H9 (cell line): ENCODE data around the gene MAP2K7. TPM values are rescaled to one million over a fixed set of nuclear protein-coding genes. Genes with fewer than 3 reads are reported as not detected.

ENCODE experiments used
- DNase-seq: peaks from one replicate; pipeline ENCODE4 v3.0.0-alpha.2; 2017
- H2AFZ ChIP-seq: one replicate; pipeline ENCODE4 v1.6.1; 2013; ENCODE audit warnings: mild to moderate bottlenecking, low read length, control low read depth, moderate library complexity
- H2AK5ac ChIP-seq: 2 replicates; pipeline ENCODE4 v1.6.1; 2013; ENCODE audit warnings: low read length, control low read depth, mixed read lengths; ENCODE audit not compliant: insufficient read length
- H2BK120ac ChIP-seq: one replicate; pipeline ENCODE4 v1.6.1; 2013; ENCODE audit warnings: low read depth, mild to moderate bottlenecking, low read length, control low read depth, inconsistent platforms; ENCODE audit not compliant: poor library complexity, severe bottlenecking
- H2BK12ac ChIP-seq: 2 replicates; pipeline ENCODE4 v1.6.1; 2013; ENCODE audit warnings: low read length, control low read depth, mixed read lengths, low read depth; ENCODE audit not compliant: insufficient read length
- H2BK15ac ChIP-seq: 2 replicates; pipeline ENCODE4 v1.6.1; 2013; ENCODE audit warnings: low read depth, low read length, control low read depth
- H2BK20ac ChIP-seq: one replicate; pipeline ENCODE4 v1.6.1; 2013; ENCODE audit warnings: low read depth, mild to moderate bottlenecking, low read length, control low read depth, inconsistent platforms; ENCODE audit not compliant: poor library complexity, severe bottlenecking
- H2BK5ac ChIP-seq: 2 replicates; pipeline ENCODE4 v1.6.1; 2013; ENCODE audit warnings: low read length, control low read depth, mixed read lengths; ENCODE audit not compliant: insufficient read length
- H3K14ac ChIP-seq: 2 replicates; pipeline ENCODE4 v1.6.1; 2013; ENCODE audit warnings: low read length, control low read depth; ENCODE audit not compliant: insufficient read depth
- H3K18ac ChIP-seq: 2 replicates; pipeline ENCODE4 v1.6.1; 2013; ENCODE audit warnings: low read depth, mild to moderate bottlenecking, mixed read lengths, low read length, control low read depth; ENCODE audit not compliant: insufficient read length
- H3K23ac ChIP-seq: 2 replicates; pipeline ENCODE4 v1.6.1; 2013; ENCODE audit warnings: low read length, control low read depth, mixed read lengths, low read depth; ENCODE audit not compliant: insufficient read length
- H3K23me2 ChIP-seq: 2 replicates; pipeline ENCODE4 v1.6.1; 2013; ENCODE audit warnings: low read depth, mild to moderate bottlenecking, mixed read lengths, low read length, control low read depth; ENCODE audit not compliant: insufficient read length, poor library complexity, severe bottlenecking
- H3K27ac ChIP-seq: 2 replicates; pipeline ENCODE4 v1.5.1; 2013; ENCODE audit warnings: low read length, control low read depth, mixed read lengths, low read depth; ENCODE audit not compliant: insufficient read length
- H3K27me3 ChIP-seq: 2 replicates; pipeline ENCODE4 v1.6.1; 2013; ENCODE audit warnings: low read length, control low read depth, inconsistent platforms; ENCODE audit not compliant: insufficient read depth
- H3K4ac ChIP-seq: 2 replicates; pipeline ENCODE4 v1.6.1; 2013; ENCODE audit warnings: low read depth, mild to moderate bottlenecking, control low read depth, inconsistent platforms, low read length, moderate library complexity
- H3K4me1 ChIP-seq: 2 replicates; pipeline ENCODE4 v1.6.1; 2013; ENCODE audit warnings: low read length, control low read depth, inconsistent platforms; ENCODE audit not compliant: insufficient read depth
- H3K4me2 ChIP-seq: 2 replicates; pipeline ENCODE4 v1.6.1; 2013; ENCODE audit warnings: low read length, control low read depth, mixed read lengths; ENCODE audit not compliant: insufficient read length, insufficient read depth
- H3K56ac ChIP-seq: 2 replicates; pipeline ENCODE4 v1.6.1; 2013; ENCODE audit warnings: low read depth, mild to moderate bottlenecking, mixed read lengths, low read length, control low read depth; ENCODE audit not compliant: insufficient read length
- H3K79me1 ChIP-seq: 2 replicates; pipeline ENCODE4 v1.6.1; 2013; ENCODE audit warnings: low read depth, mild to moderate bottlenecking, moderate library complexity, low read length, control low read depth, inconsistent platforms; ENCODE audit not compliant: insufficient read depth, poor library complexity, severe bottlenecking
- H3K79me2 ChIP-seq: 2 replicates; pipeline ENCODE4 v1.6.1; 2013; ENCODE audit warnings: low read length, control low read depth, inconsistent platforms; ENCODE audit not compliant: insufficient read depth
- H3K9ac ChIP-seq: 2 replicates; pipeline ENCODE4 v1.6.1; 2013; ENCODE audit warnings: low read length, control low read depth, mixed read lengths; ENCODE audit not compliant: insufficient read length; ENCODE audit errors: extremely low read depth
- H3K9me3 ChIP-seq: one replicate; pipeline ENCODE4 v1.6.1; 2013; ENCODE audit warnings: low read depth, low read length, inconsistent platforms; ENCODE audit not compliant: control insufficient read depth
- H3T11ph ChIP-seq: one replicate; pipeline ENCODE4 v1.6.1; 2013; ENCODE audit warnings: mild to moderate bottlenecking, low read length, control low read depth, inconsistent platforms
- H4K20me1 ChIP-seq: one replicate; pipeline ENCODE4 v1.6.1; 2013; ENCODE audit not compliant: control insufficient read depth, insufficient read length, insufficient read depth
- H4K5ac ChIP-seq: 2 replicates; pipeline ENCODE4 v1.6.1; 2013; ENCODE audit warnings: low read depth, mild to moderate bottlenecking, mixed read lengths, low read length, control low read depth; ENCODE audit not compliant: insufficient read length
- H4K8ac ChIP-seq: replicated peaks from 2 replicates; pipeline ENCODE4 v1.6.1; 2013; ENCODE audit warnings: low read length, control low read depth, mixed read lengths, low read depth; ENCODE audit not compliant: insufficient read length
- H4K91ac ChIP-seq: 2 replicates; pipeline ENCODE4 v1.6.1; 2013; ENCODE audit warnings: low read depth, mild to moderate bottlenecking, moderate library complexity, mixed read lengths, low read length, control low read depth; ENCODE audit not compliant: insufficient read length
- H3K27ac Mint-ChIP-seq, 3 experiments: 2 replicates in 2 of 3; 3 replicates in 1 of 3; pipeline ENCODE4 v1.8.0; 2020 to 2021; ENCODE audit warnings: mixed read lengths in 3 of 3, mild to moderate bottlenecking in 1 of 3, moderate library complexity in 1 of 3
- H3K27me3 Mint-ChIP-seq: 2 replicates; pipeline ENCODE4 v1.8.0; 2021; ENCODE audit warnings: low read depth, mild to moderate bottlenecking, moderate library complexity, mixed read lengths
- H3K36me3 Mint-ChIP-seq, 3 experiments: 2 replicates in 2 of 3; 3 replicates in 1 of 3; pipeline ENCODE4 v1.8.0; 2020 to 2021; ENCODE audit warnings: low read depth in 3 of 3, mixed read lengths in 3 of 3; ENCODE audit not compliant: insufficient read depth in 1 of 3
- H3K4me1 Mint-ChIP-seq, 2 experiments: 2 replicates each; pipeline ENCODE4 v1.8.0; 2020; ENCODE audit warnings: mixed read lengths in 2 of 2
- H3K4me3 Mint-ChIP-seq, 2 experiments: 2 replicates in 1 of 2; 3 replicates in 1 of 2; pipeline ENCODE4 v1.8.0; 2020 to 2021; ENCODE audit warnings: mild to moderate bottlenecking in 2 of 2, mixed read lengths in 2 of 2, moderate library complexity in 1 of 2
- H3K9me3 Mint-ChIP-seq, 2 experiments: 2 replicates in 1 of 2; 3 replicates in 1 of 2; pipeline ENCODE4 v1.8.0; 2020; ENCODE audit warnings: mild to moderate bottlenecking in 2 of 2, mixed read lengths in 2 of 2, moderate library complexity in 1 of 2
- CTCF ChIP-seq: fragments of 200-600 bp; sonication (generic); conservative IDR thresholded peaks from 3 replicates; pipeline ENCODE4 v1.8.0; 2021; ENCODE audit warnings: antibody characterized with exemption, mild to moderate bottlenecking
- WGBS: extraction: QIAGEN DNeasy Blood & Tissue Kit; methylation state at CpG from one replicate; pipeline ENCODE4 v1.1.7; 2013; ENCODE audit warnings: missing lambda C conversion rate, low lambda C conversion rate, mixed read lengths; ENCODE audit not compliant: insufficient read length; ENCODE audit errors: extremely low coverage; 5-methylcytosine and 5-hydroxymethylcytosine counted together
- total RNA-seq: library from RNA; stranded (reverse); gene quantifications from 2 replicates; pipeline ENCODE4 v1.2.1, GENCODE V29; 2021

Gene MAP2K7
- total RNA-seq, 1 experiment from 2014 or later = 48.1 TPM

GRCh38 chr19:7907122-7907521, 3.4 kb downstream of the MAP2K7 start:
- Histone ChIP-seq H2AK5ac (no peak overlapping the region), H4K91ac (no peak overlapping the region), H3K27me3 (no peaks in the 10 kb centered on the region), H3K9ac (no peak overlapping the region), H3K23me2 (peaks cover 19% of the 10 kb centered on the region), H3K4me1 (0 out of 2 replicates have a peak, but pooled peaks cover 4% of the 10 kb centered on the region), H3K56ac (no peak overlapping the region), H3K23ac (no peak overlapping the region), H2BK15ac (no peak overlapping the region), H3K18ac (no peak overlapping the region), H4K8ac (no peak overlapping the region), H2BK5ac (no peak overlapping the region), H3K79me1 (no peaks in the 10 kb centered on the region), H2AFZ (no peak overlapping the region), H3K27ac (no peak overlapping the region), H3T11ph (no peak overlapping the region), H3K79me2 (peaks cover 6% of the 10 kb centered on the region; the same call in 1 of the 2 replicates), H4K20me1 (no peaks in the 10 kb centered on the region), H2BK12ac (no peak overlapping the region), H3K9me3 (no peaks in the 10 kb centered on the region), H3K4ac (no peak overlapping the region), H2BK20ac (no peak overlapping the region), H3K14ac (no peak overlapping the region), H4K5ac (no peak overlapping the region), H2BK120ac (no peak overlapping the region), H3K4me2 (no peak overlapping the region)
- no CpG with 5 or more reads among the region's 19 CpGs for WGBS
- no peak for TF ChIP-seq CTCF
- Mint-ChIP-seq H3K36me3 (peaks cover 14 to 32% (median 27%) of the 10 kb centered on the region in 3 experiments), H3K27me3 (peaks cover 3% of the 10 kb centered on the region), H3K4me1 (peaks cover 15 to 22% of the 10 kb centered on the region in 2 experiments), H3K9me3 (no peaks in the 10 kb centered on the region; a peak in 3 of 5 replicates), H3K27ac (no peak overlapping the region; a peak in 2 of 7 replicates), H3K4me3 (no peak overlapping the region)
- no peak for DNase-seq
